Keratinocyte (primary cell): ENCODE measurements around the gene CREB3L2.

Source experiments
- CTCF ChIP-seq, 3 experiments: IDR thresholded peaks in 1 of 3; conservative IDR thresholded peaks in 1 of 3; optimal IDR thresholded peaks in 1 of 3; 2 replicates in 2 of 3; 3 replicates in 1 of 3; pipeline versions ENCODE3 to v1.5.1; 2011; ENCODE audit warnings: low read length in 3 of 3, mild to moderate bottlenecking in 3 of 3, moderate library complexity in 2 of 3, control low read depth in 1 of 3, inconsistent platforms in 1 of 3; ENCODE audit not compliant: insufficient read depth in 2 of 3; ENCODE audit errors: extremely low read depth in 1 of 3
- EZH2 ChIP-seq: IDR thresholded peaks from one replicate; pipeline ENCODE4 v1.6.1; 2012; ENCODE audit warnings: inconsistent platforms, mild to moderate bottlenecking, low read length, moderate library complexity

GRCh38 chr7:137989094-137989493 is 12.8 kb downstream of the CREB3L2 start:
- no peak for TF ChIP-seq CTCF (optimal IDR thresholded peaks at IDR 0.05 in 1 of 3, IDR thresholded peaks at IDR 0.05 in 1 of 3, conservative IDR thresholded peaks at IDR 0.05 in 1 of 3; ENCODE audit: extremely low read depth in 1 of 3, insufficient read depth in 2 of 3, low read length in 3 of 3)
- TF ChIP-seq EZH2, result no peak
